Tibial nerve (tissue), 4 donors: Measurements from ENCODE around the gene HAGH. TPM values are rescaled to one million over a fixed set of nuclear protein-coding genes. Genes with fewer than 3 reads are reported as not detected.
A peak's percentile ranks its signal among the peaks of the same experiment; 100 is the strongest.

Source experiments
- DNase-seq, 2 donors: peaks; one replicate each; pipeline ENCODE4 v3.0.0-alpha.2; 2019; ENCODE audit warnings: low spot score in 2 of 2
- H3K27ac ChIP-seq, 4 donors: fragments of 200-600 bp; sonication (generic) in 3 of 4; one replicate each; pipeline ENCODE4 v1.5.1; 2017 to 2019; ENCODE audit warnings: mild to moderate bottlenecking in 1 of 4
- H3K27me3 ChIP-seq, 2 donors: fragments of 200-600 bp; sonication (generic) in 1 of 2; one replicate each; pipeline versions ENCODE4 v1.5.1 to v1.6.0; 2017 to 2019
- H3K36me3 ChIP-seq, 3 donors: fragments of 200-600 bp; sonication (generic); one replicate each; pipeline ENCODE4 v1.5.1; 2018 to 2019
- H3K4me1 ChIP-seq, 4 donors: fragments of 200-600 bp; sonication (generic) in 3 of 4; one replicate each; pipeline ENCODE4 v1.5.1; 2017 to 2019
- H3K4me3 ChIP-seq, 4 donors: fragments of 200-600 bp; sonication (generic) in 3 of 4; one replicate each; pipeline ENCODE4 v1.5.1; 2017 to 2019; ENCODE audit warnings: mild to moderate bottlenecking in 1 of 4, moderate library complexity in 1 of 4
- H3K9me3 ChIP-seq, 4 donors: fragments of 200-600 bp; sonication (generic) in 3 of 4; one replicate each; pipeline ENCODE4 v1.5.1; 2017 to 2019
- CTCF ChIP-seq, 5 experiments: fragments of 200-600 bp in 3 of 5; fragments of 450-650 bp in 2 of 5; sonication (generic) in 3 of 5; IDR thresholded peaks; one replicate each; pipeline ENCODE4 v1.5.1; 2016 to 2019; ENCODE audit warnings: antibody characterized with exemption in 5 of 5, mild to moderate bottlenecking in 3 of 5, moderate library complexity in 2 of 5
- EP300 ChIP-seq, 2 donors: sonication (generic); formaldehyde crosslinking; IDR thresholded peaks; one replicate each; pipeline ENCODE4 v1.6.1; 2017; ENCODE audit warnings: antibody characterized with exemption in 2 of 2, mild to moderate bottlenecking in 1 of 2
- POLR2A ChIP-seq, 2 donors: fragments of 450-650 bp; IDR thresholded peaks; one replicate each; pipeline ENCODE4 v1.6.1; 2017; ENCODE audit warnings: antibody characterized with exemption in 2 of 2, mild to moderate bottlenecking in 2 of 2, moderate library complexity in 2 of 2
- WGBS, 2 donors: methylation state at CpG; one replicate each; pipeline ENCODE4 v1.1.5; 2018; 5-methylcytosine and 5-hydroxymethylcytosine counted together
- total RNA-seq, 4 donors: library from RNA; depleted of rRNA; stranded (reverse); fragments of >200 nt; gene quantifications; one replicate each; pipeline ENCODE4 v1.1.0, GENCODE V29; 2016

HAGH gene
- total RNA-seq, 4 donors from 2014 or later = 89.2 to 161 (median 100) TPM

GRCh38 chr16:1781758-1782407 is 44.7 kb downstream of the HAGH start:
- Histone ChIP-seq H3K4me3 (peak overlapping the region; percentile 80 to 93 (median 88)), H3K9me3 (no peaks in the 10 kb centered on the region), H3K36me3 (peaks cover 0 to 62% (median 0%) of the 10 kb centered on the region in 3 donors), H3K27ac (peak overlapping the region; percentile 74 to 91 (median 86)), H3K4me1 (peaks cover 0 to 62% (median 27%) of the 10 kb centered on the region in 4 donors), H3K27me3 (no peaks in the 10 kb centered on the region)
- no peak for DNase-seq
- TF ChIP-seq EP300 (IDR thresholded peaks at IDR 0.05) (no peak), CTCF (IDR thresholded peaks at IDR 0.05) (no peak), POLR2A (IDR thresholded peaks at IDR 0.05) (no peak)
- WGBS, 2 donors = 1% methylated on average over 31 to 47 of the region's 70 CpGs

GRCh38 chr16:1781254-1781653 is 45.4 kb downstream of the HAGH start:
- Histone ChIP-seq H3K4me1 (peaks cover 0 to 61% (median 27%) of the 10 kb centered on the region in 4 donors), H3K27ac (peak overlapping the region in 3 of 4 donors; percentile 83 to 91 (median 88)), H3K9me3 (no peaks in the 10 kb centered on the region), H3K27me3 (no peaks in the 10 kb centered on the region), H3K4me3 (peak overlapping the region; percentile 80 to 93 (median 88)), H3K36me3 (peaks cover 0 to 62% (median 0%) of the 10 kb centered on the region in 3 donors)
- no peak for DNase-seq
- 67 to 72% methylated on average over 16 to 20 of the region's 20 CpGs for WGBS, 2 donors
- TF ChIP-seq POLR2A (IDR thresholded peaks at IDR 0.05) (no peak), CTCF (IDR thresholded peaks at IDR 0.05) (no peak), EP300 (IDR thresholded peaks at IDR 0.05) (no peak)

- TF ChIP-seq CTCF (IDR thresholded peaks at IDR 0.05) = no peak
- no peak for TF ChIP-seq POLR2A (IDR thresholded peaks at IDR 0.05)
- no peak for TF ChIP-seq EP300 (IDR thresholded peaks at IDR 0.05)
- WGBS, 2 donors = 76 to 77% methylated on average over 6 of the region's 6 CpGs
- H3K9me3 ChIP-seq = no peaks in the 10 kb centered on the region
- DNase-seq = no peak
- H3K4me3 ChIP-seq = peak overlapping the region in 1 of 4 donors; percentile 93
- peaks cover 0 to 61% (median 27%) of the 10 kb centered on the region in 4 donors for H3K4me1 ChIP-seq
- H3K27me3 ChIP-seq = no peaks in the 10 kb centered on the region
- H3K36me3 ChIP-seq = peaks cover 0 to 62% (median 0%) of the 10 kb centered on the region in 3 donors
- H3K27ac ChIP-seq = no peak overlapping the region
Measured at GRCh38 chr16:1780677-1781072, 46.0 kb downstream of the HAGH start.

- Histone ChIP-seq H3K27ac (no peak overlapping the region), H3K4me3 (no peak overlapping the region), H3K9me3 (no peaks in the 10 kb centered on the region), H3K36me3 (peaks cover 0 to 62% (median 0%) of the 10 kb centered on the region in 3 donors), H3K4me1 (peaks cover 0 to 58% (median 22%) of the 10 kb centered on the region in 4 donors), H3K27me3 (no peaks in the 10 kb centered on the region)
- no peak for DNase-seq
- WGBS, 2 donors = 67 to 74% methylated on average over 16 to 25 of the region's 27 CpGs
- TF ChIP-seq POLR2A (IDR thresholded peaks at IDR 0.05) = no peak
- TF ChIP-seq EP300 (IDR thresholded peaks at IDR 0.05) = no peak
- no peak for TF ChIP-seq CTCF (IDR thresholded peaks at IDR 0.05)
Measured at GRCh38 chr16:1779741-1780676, 46.6 kb downstream of the HAGH start.
